Measurements from ENCODE around the gene PITPNC1.

- TF ChIP-seq, protein P1, sequence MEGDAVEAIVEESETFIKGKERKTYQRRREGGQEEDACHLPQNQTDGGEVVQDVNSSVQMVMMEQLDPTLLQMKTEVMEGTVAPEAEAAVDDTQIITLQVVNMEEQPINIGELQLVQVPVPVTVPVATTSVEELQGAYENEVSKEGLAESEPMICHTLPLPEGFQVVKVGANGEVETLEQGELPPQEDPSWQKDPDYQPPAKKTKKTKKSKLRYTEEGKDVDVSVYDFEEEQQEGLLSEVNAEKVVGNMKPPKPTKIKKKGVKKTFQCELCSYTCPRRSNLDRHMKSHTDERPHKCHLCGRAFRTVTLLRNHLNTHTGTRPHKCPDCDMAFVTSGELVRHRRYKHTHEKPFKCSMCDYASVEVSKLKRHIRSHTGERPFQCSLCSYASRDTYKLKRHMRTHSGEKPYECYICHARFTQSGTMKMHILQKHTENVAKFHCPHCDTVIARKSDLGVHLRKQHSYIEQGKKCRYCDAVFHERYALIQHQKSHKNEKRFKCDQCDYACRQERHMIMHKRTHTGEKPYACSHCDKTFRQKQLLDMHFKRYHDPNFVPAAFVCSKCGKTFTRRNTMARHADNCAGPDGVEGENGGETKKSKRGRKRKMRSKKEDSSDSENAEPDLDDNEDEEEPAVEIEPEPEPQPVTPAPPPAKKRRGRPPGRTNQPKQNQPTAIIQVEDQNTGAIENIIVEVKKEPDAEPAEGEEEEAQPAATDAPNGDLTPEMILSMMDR (IDR thresholded peaks at IDR 0.05) = no peak
- TF ChIP-seq POLR2A (IDR thresholded peaks at IDR 0.05) = no peak
Observed at GRCh38 chr17:67381929-67382257, 4.8 kb downstream of the PITPNC1 start.

All from esophagus squamous epithelium (tissue), 4 donors.